Liver (tissue), 3 donors: ENCODE measurements around the gene TSHZ2.

ENCODE experiments used
- EGR1 ChIP-seq, 2 donors: IDR thresholded peaks; 2 replicates each; pipeline ENCODE4 v1.6.1; 2016 to 2018; ENCODE audit warnings: antibody characterized with exemption in 2 of 2, low read depth in 2 of 2
- FOXA1 ChIP-seq: IDR thresholded peaks from 2 replicates; pipeline ENCODE4 v1.6.1; 2016; ENCODE audit warnings: antibody characterized with exemption
- GABPA ChIP-seq, 2 donors: IDR thresholded peaks in 1 of 2; conservative IDR thresholded peaks in 1 of 2; 2 replicates each; pipeline ENCODE4 v1.6.1; 2016; ENCODE audit warnings: antibody characterized with exemption in 2 of 2, mild to moderate bottlenecking in 1 of 2, moderate library complexity in 1 of 2
- JUND ChIP-seq, 2 donors: IDR thresholded peaks; 2 replicates each; pipeline ENCODE4 v1.6.1; 2016; ENCODE audit warnings: antibody characterized with exemption in 2 of 2
- RAD21 ChIP-seq, 2 donors: IDR thresholded peaks; 2 replicates each; pipeline ENCODE4 v1.6.1; 2016; ENCODE audit warnings: antibody characterized with exemption in 2 of 2, mild to moderate bottlenecking in 2 of 2
- RXRA ChIP-seq, 2 donors: IDR thresholded peaks; 2 replicates each; pipeline ENCODE4 v1.6.1; 2017 to 2018; ENCODE audit warnings: antibody characterized with exemption in 2 of 2, mild to moderate bottlenecking in 1 of 2
- SP1 ChIP-seq: IDR thresholded peaks from 2 replicates; pipeline ENCODE4 v1.6.1; 2018; ENCODE audit warnings: antibody characterized with exemption, mild to moderate bottlenecking
- YY1 ChIP-seq: IDR thresholded peaks from 2 replicates; pipeline ENCODE4 v1.6.1; 2016; ENCODE audit warnings: antibody characterized with exemption, mild to moderate bottlenecking
- TF ChIP-seq, protein P1 (sequence below): fragments of 150-350 bp; IDR thresholded peaks from 2 replicates; pipeline ENCODE4 v1.5.1; 2017; ENCODE audit warnings: improper control_type of control experiment, low read depth, low read length; ENCODE audit not compliant: missing input control
- TF ChIP-seq, protein P2 (sequence below): IDR thresholded peaks from 2 replicates; pipeline ENCODE4 v1.6.1; 2016; ENCODE audit warnings: antibody characterized with exemption
- TF ChIP-seq, protein P3 (sequence below): IDR thresholded peaks from 2 replicates; pipeline ENCODE4 v1.6.1; 2016; ENCODE audit warnings: antibody characterized with exemption
- TF ChIP-seq, protein P4 (sequence below): IDR thresholded peaks from 2 replicates; pipeline ENCODE4 v1.6.1; 2016; ENCODE audit warnings: antibody characterized with exemption, mild to moderate bottlenecking
- donor health status: healthy.
- donor health status: healthy.

DNA sequence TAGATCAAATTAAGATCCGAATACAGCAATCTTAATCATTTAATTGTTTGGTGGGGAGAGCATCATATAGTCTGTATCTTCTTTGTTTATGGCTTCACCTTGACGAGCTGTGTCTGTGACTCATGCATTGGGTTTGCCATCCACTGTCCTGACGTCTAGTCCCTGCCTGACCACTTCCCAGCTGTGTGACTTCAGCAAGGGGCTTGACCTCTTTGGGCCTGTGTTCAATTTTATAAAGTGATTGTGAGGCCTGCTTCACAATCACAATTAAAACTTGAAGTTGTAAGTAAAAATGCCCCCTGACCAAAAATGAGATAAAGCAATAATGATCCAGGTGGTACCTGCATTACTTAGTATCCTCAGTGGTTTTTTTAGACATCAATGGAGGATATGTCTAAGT, 412.2 kb downstream of the TSHZ2 start:
- TF ChIP-seq, protein P1, sequence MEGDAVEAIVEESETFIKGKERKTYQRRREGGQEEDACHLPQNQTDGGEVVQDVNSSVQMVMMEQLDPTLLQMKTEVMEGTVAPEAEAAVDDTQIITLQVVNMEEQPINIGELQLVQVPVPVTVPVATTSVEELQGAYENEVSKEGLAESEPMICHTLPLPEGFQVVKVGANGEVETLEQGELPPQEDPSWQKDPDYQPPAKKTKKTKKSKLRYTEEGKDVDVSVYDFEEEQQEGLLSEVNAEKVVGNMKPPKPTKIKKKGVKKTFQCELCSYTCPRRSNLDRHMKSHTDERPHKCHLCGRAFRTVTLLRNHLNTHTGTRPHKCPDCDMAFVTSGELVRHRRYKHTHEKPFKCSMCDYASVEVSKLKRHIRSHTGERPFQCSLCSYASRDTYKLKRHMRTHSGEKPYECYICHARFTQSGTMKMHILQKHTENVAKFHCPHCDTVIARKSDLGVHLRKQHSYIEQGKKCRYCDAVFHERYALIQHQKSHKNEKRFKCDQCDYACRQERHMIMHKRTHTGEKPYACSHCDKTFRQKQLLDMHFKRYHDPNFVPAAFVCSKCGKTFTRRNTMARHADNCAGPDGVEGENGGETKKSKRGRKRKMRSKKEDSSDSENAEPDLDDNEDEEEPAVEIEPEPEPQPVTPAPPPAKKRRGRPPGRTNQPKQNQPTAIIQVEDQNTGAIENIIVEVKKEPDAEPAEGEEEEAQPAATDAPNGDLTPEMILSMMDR, result no peak
- TF ChIP-seq SP1 (no peak), YY1 (no peak), JUND (IDR thresholded peaks at IDR 0.05) (no peak), RXRA (IDR thresholded peaks at IDR 0.05) (no peak), EGR1 (IDR thresholded peaks at IDR 0.05; ENCODE audit: low read depth in 2 of 2) (no peak), GABPA (IDR thresholded peaks at IDR 0.05 in 1 of 2, conservative IDR thresholded peaks at IDR 0.05 in 1 of 2) (no peak), FOXA1 (no peak), RAD21 (IDR thresholded peaks at IDR 0.05) (no peak)
- TF ChIP-seq, protein P2, sequence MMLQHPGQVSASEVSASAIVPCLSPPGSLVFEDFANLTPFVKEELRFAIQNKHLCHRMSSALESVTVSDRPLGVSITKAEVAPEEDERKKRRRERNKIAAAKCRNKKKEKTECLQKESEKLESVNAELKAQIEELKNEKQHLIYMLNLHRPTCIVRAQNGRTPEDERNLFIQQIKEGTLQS, result no peak
- TF ChIP-seq, protein P3, sequence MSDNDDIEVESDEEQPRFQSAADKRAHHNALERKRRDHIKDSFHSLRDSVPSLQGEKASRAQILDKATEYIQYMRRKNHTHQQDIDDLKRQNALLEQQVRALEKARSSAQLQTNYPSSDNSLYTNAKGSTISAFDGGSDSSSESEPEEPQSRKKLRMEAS, result no peak
- TF ChIP-seq, protein P4, sequence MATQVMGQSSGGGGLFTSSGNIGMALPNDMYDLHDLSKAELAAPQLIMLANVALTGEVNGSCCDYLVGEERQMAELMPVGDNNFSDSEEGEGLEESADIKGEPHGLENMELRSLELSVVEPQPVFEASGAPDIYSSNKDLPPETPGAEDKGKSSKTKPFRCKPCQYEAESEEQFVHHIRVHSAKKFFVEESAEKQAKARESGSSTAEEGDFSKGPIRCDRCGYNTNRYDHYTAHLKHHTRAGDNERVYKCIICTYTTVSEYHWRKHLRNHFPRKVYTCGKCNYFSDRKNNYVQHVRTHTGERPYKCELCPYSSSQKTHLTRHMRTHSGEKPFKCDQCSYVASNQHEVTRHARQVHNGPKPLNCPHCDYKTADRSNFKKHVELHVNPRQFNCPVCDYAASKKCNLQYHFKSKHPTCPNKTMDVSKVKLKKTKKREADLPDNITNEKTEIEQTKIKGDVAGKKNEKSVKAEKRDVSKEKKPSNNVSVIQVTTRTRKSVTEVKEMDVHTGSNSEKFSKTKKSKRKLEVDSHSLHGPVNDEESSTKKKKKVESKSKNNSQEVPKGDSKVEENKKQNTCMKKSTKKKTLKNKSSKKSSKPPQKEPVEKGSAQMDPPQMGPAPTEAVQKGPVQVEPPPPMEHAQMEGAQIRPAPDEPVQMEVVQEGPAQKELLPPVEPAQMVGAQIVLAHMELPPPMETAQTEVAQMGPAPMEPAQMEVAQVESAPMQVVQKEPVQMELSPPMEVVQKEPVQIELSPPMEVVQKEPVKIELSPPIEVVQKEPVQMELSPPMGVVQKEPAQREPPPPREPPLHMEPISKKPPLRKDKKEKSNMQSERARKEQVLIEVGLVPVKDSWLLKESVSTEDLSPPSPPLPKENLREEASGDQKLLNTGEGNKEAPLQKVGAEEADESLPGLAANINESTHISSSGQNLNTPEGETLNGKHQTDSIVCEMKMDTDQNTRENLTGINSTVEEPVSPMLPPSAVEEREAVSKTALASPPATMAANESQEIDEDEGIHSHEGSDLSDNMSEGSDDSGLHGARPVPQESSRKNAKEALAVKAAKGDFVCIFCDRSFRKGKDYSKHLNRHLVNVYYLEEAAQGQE, result no peak
